ENCODE measurements around the gene FOXN3.
"Not testable (repeated sequence)": the region's sequence is repeated elsewhere in the genome, so short reads cannot be mapped to it uniquely, and the experiment has no call there.

- not testable (repeated sequence) for TF ChIP-seq CTCF (IDR thresholded peaks at IDR 0.05; ENCODE audit: insufficient read depth, low read depth, low read length); EZH2 (IDR thresholded peaks at IDR 0.05; ENCODE audit: insufficient read depth, low read length)
These were observed 217.7 kb downstream of the FOXN3 start for GRCh38 chr14:89199357-89199756.

Measured in astrocyte (in vitro differentiated cells and primary cell).